NT2/D1 (cell line): ENCODE data around the gene ARID4B.

Source experiments
- SUZ12 ChIP-seq: IDR thresholded peaks from 2 replicates; pipeline ENCODE4 v1.6.1; 2011; ENCODE audit not compliant: insufficient read length, insufficient read depth; ENCODE audit errors: extremely low read depth
- YY1 ChIP-seq: IDR thresholded peaks from 2 replicates; pipeline ENCODE4 v1.6.1; 2011; ENCODE audit not compliant: insufficient read length, insufficient read depth
- ZNF274 ChIP-seq: IDR thresholded peaks from 2 replicates; pipeline ENCODE4 v1.6.1; 2011; ENCODE audit warnings: mild to moderate bottlenecking, low read depth, low read length

- no peak for TF ChIP-seq SUZ12
- TF ChIP-seq YY1, result no peak
- no peak for TF ChIP-seq ZNF274
Measured at GRCh38 chr1:235357485-235358373, 29.8 kb upstream of the ARID4B start.
